Lower leg skin (tissue), 3 donors: ENCODE results near the gene HOXA7.

ENCODE experiments used
- CTCF ChIP-seq, 3 donors: fragments of 450-650 bp; IDR thresholded peaks; one replicate each; pipeline ENCODE4 v1.5.1; 2016; ENCODE audit warnings: antibody characterized with exemption in 3 of 3, mild to moderate bottlenecking in 3 of 3, moderate library complexity in 2 of 3
- POLR2A ChIP-seq, 2 donors: fragments of 450-650 bp; IDR thresholded peaks; one replicate each; pipeline ENCODE4 v1.6.1; 2016 to 2017; ENCODE audit warnings: antibody characterized with exemption in 2 of 2, mild to moderate bottlenecking in 1 of 2, moderate library complexity in 1 of 2

GRCh38 chr7:27160546-27161213 lies 4.2 kb upstream of the HOXA7 start:
- TF ChIP-seq CTCF (IDR thresholded peaks at IDR 0.05) (peak in 2 of 3 donors; percentile 50 to 99), POLR2A (IDR thresholded peaks at IDR 0.05) (no peak)
